SK-N-SH treated with all-trans-retinoic acid at 6 μM for 48 hours (cell line): Measurements from ENCODE around the gene MYO1A.

Experiments
- ATAC-seq: fragments of 200-7000 bp; cut with Tn5 transposase; 3 replicates; pipeline ENCODE4 v1.9.1; 2020; ENCODE audit warnings: mild to moderate bottlenecking, moderate library complexity
- ARNTL ChIP-seq: fragments of 450-650 bp; formaldehyde crosslinking; IDR thresholded peaks from 2 replicates; pipeline ENCODE4 v1.5.0; 2020; ENCODE audit warnings: low read depth, mild to moderate bottlenecking, moderate library complexity, borderline replicate concordance
- BACH2 ChIP-seq: fragments of 250-450 bp; sonication (Bioruptor Pico); IDR thresholded peaks from 2 replicates; pipeline ENCODE4 v1.9.0; 2021; ENCODE audit warnings: mild to moderate bottlenecking, borderline replicate concordance
- CREB5 ChIP-seq: fragments of 250-450 bp; sonication (Bioruptor Pico); IDR thresholded peaks from 2 replicates; pipeline ENCODE4 v1.5.1; 2020; ENCODE audit warnings: low read depth, mild to moderate bottlenecking, moderate library complexity
- CSDC2 ChIP-seq: fragments of 250-450 bp; sonication (Bioruptor Pico); IDR thresholded peaks from 2 replicates; pipeline ENCODE4 v1.5.0; 2020; ENCODE audit warnings: mild to moderate bottlenecking, moderate library complexity
- CSRNP3 ChIP-seq: fragments of 250-450 bp; sonication (Bioruptor Pico); IDR thresholded peaks from 2 replicates; pipeline ENCODE4 v1.5.1; 2021; ENCODE audit warnings: mild to moderate bottlenecking, moderate library complexity
- ESRRG ChIP-seq: fragments of 250-450 bp; sonication (Bioruptor Pico); IDR thresholded peaks from 2 replicates; pipeline ENCODE4 v1.6.1; 2021; ENCODE audit warnings: mild to moderate bottlenecking
- GLIS3 ChIP-seq: fragments of 250-450 bp; sonication (Bioruptor Pico); IDR thresholded peaks from 2 replicates; pipeline ENCODE4 v1.5.0; 2020; ENCODE audit warnings: mild to moderate bottlenecking, moderate library complexity
- ISL1 ChIP-seq: fragments of 250-450 bp; sonication (Bioruptor Pico); IDR thresholded peaks from 2 replicates; pipeline ENCODE4 v2.1.2; 2022; ENCODE audit warnings: mild to moderate bottlenecking, moderate library complexity
- OSR1 ChIP-seq: fragments of 250-450 bp; sonication (Bioruptor Pico); IDR thresholded peaks from 2 replicates; pipeline ENCODE4 v1.8.0; 2022; ENCODE audit warnings: moderate library complexity, mild to moderate bottlenecking, inconsistent platforms
- PATZ1 ChIP-seq: fragments of 250-450 bp; sonication (Bioruptor Pico); IDR thresholded peaks from 2 replicates; pipeline ENCODE4 v1.8.0; 2020; ENCODE audit warnings: mild to moderate bottlenecking, moderate library complexity, borderline replicate concordance
- POU6F1 ChIP-seq: fragments of 250-450 bp; sonication (Bioruptor Pico); IDR thresholded peaks from 2 replicates; pipeline ENCODE4 v1.8.0; 2021; ENCODE audit warnings: low read depth, mild to moderate bottlenecking, moderate library complexity, borderline replicate concordance
- PPARA ChIP-seq: fragments of 250-450 bp; sonication (Bioruptor Pico); IDR thresholded peaks from 2 replicates; pipeline ENCODE4 v1.5.0; 2020; ENCODE audit warnings: mild to moderate bottlenecking, borderline replicate concordance
- RARB ChIP-seq: fragments of 250-450 bp; sonication (Bioruptor Pico); IDR thresholded peaks from 2 replicates; pipeline ENCODE4 v1.8.0; 2021; ENCODE audit warnings: mild to moderate bottlenecking, moderate library complexity
- SNAI2 ChIP-seq: fragments of 250-450 bp; sonication (Bioruptor Pico); IDR thresholded peaks from 2 replicates; pipeline ENCODE4 v1.5.0; 2020; ENCODE audit warnings: mild to moderate bottlenecking, moderate library complexity
- TCF4 ChIP-seq: fragments of 250-450 bp; sonication (Bioruptor Pico); IDR thresholded peaks from 2 replicates; pipeline ENCODE4 v1.8.0; 2021; ENCODE audit warnings: mild to moderate bottlenecking, moderate library complexity, borderline replicate concordance
- TOX ChIP-seq: fragments of 250-450 bp; sonication (Bioruptor Pico); IDR thresholded peaks from 2 replicates; pipeline ENCODE4 v1.8.0; 2021; ENCODE audit warnings: mild to moderate bottlenecking, moderate library complexity, borderline replicate concordance
- TSHZ2 ChIP-seq: fragments of 250-450 bp; sonication (Bioruptor Pico); IDR thresholded peaks from 2 replicates; pipeline ENCODE4 v1.5.0; 2020; ENCODE audit warnings: mild to moderate bottlenecking, moderate library complexity
- ZC3H10 ChIP-seq: fragments of 250-450 bp; sonication (Bioruptor Pico); IDR thresholded peaks from 2 replicates; pipeline ENCODE4 v1.5.1; 2021; ENCODE audit warnings: mild to moderate bottlenecking, moderate library complexity
- ZFP30 ChIP-seq: fragments of 450-650 bp; formaldehyde crosslinking; IDR thresholded peaks from 2 replicates; pipeline ENCODE4 v1.5.0; 2022; ENCODE audit warnings: mild to moderate bottlenecking, moderate library complexity
- ZNF70 ChIP-seq: fragments of 450-650 bp; formaldehyde crosslinking; IDR thresholded peaks from 2 replicates; pipeline ENCODE4 v1.5.0; 2020; ENCODE audit warnings: mild to moderate bottlenecking, moderate library complexity
- ZNF8 ChIP-seq: fragments of 450-650 bp; formaldehyde crosslinking; IDR thresholded peaks from 2 replicates; pipeline ENCODE4 v1.5.0; 2020; ENCODE audit warnings: mild to moderate bottlenecking, moderate library complexity

MYO1A gene

GRCh38 chr12:57000393-57000792 is 49.5 kb downstream of the MYO1A start:
- no peak for ATAC-seq
- TF ChIP-seq PPARA (no peak), OSR1 (CRISPR knock-in tag) (no peak), ZC3H10 (CRISPR knock-in tag) (no peak), TSHZ2 (CRISPR knock-in tag) (no peak), BACH2 (CRISPR knock-in tag) (no peak), ZNF70 (CRISPR knock-in tag) (no peak), RARB (CRISPR knock-in tag) (no peak), PATZ1 (CRISPR knock-in tag) (no peak), CSRNP3 (CRISPR knock-in tag) (no peak), SNAI2 (no peak), ISL1 (CRISPR knock-in tag) (no peak), TOX (no peak), TCF4 (CRISPR knock-in tag) (no peak), CREB5 (CRISPR knock-in tag) (no peak), CSDC2 (CRISPR knock-in tag) (no peak), ZNF8 (CRISPR knock-in tag) (no peak), ZFP30 (CRISPR knock-in tag) (no peak), ESRRG (CRISPR knock-in tag) (no peak)

GRCh38 chr12:56999456-56999855 is 50.5 kb downstream of the MYO1A start:
- no peak for ATAC-seq
- TF ChIP-seq SNAI2 (no peak), RARB (CRISPR knock-in tag) (no peak), TSHZ2 (CRISPR knock-in tag) (no peak), GLIS3 (CRISPR knock-in tag) (no peak), ARNTL (no peak), CREB5 (CRISPR knock-in tag) (no peak), TOX (no peak), POU6F1 (CRISPR knock-in tag) (no peak)
- TF ChIP-seq, all 23 proteins: peak for 0
